Neural progenitor cell (in vitro differentiated cells): Measurements from ENCODE around the gene PSMB3.
A peak's percentile ranks its signal among the peaks of the same experiment; 100 is the strongest.

Experiments
- CTCF ChIP-seq: fragments of 200-600 bp; sonication (generic); IDR thresholded peaks from 2 replicates; pipeline ENCODE4 v1.5.1; 2017; ENCODE audit warnings: antibody characterized with exemption, mild to moderate bottlenecking
- EZH2 ChIP-seq: fragments of 200-600 bp; sonication (generic); IDR thresholded peaks from 2 replicates; pipeline ENCODE4 v1.6.1; 2017; ENCODE audit warnings: antibody characterized with exemption, mild to moderate bottlenecking, moderate library complexity
- EZH2phosphoT487 ChIP-seq: fragments of 200-600 bp; sonication (generic); IDR thresholded peaks from 2 replicates; pipeline ENCODE4 v1.6.1; 2017; ENCODE audit warnings: antibody characterized with exemption

- TF ChIP-seq EZH2phosphoT487 = no peak
- peak; percentile 67 for TF ChIP-seq CTCF
- TF ChIP-seq EZH2 = no peak
Measured at GRCh38 chr17:38761612-38762011, 9.1 kb downstream of the PSMB3 start.
